Fibroblast of lung (primary cell): ENCODE results near the gene SMCO1. TPM values are rescaled to one million over a fixed set of nuclear protein-coding genes. Genes with fewer than 3 reads are reported as not detected.
"Not testable (repeated sequence)": the region's sequence is repeated elsewhere in the genome, so short reads cannot be mapped to it uniquely, and the experiment has no call there.

ENCODE experiments used
- DNase-seq, 2 donors: peaks; one replicate each; pipeline versions ENCODE4 v3.0.0 to v3.0.0-alpha.2; 2010; ENCODE audit warnings: low read depth in 2 of 2
- H2AFZ ChIP-seq: 2 replicates; pipeline ENCODE4 v1.5.1; 2012; ENCODE audit warnings: low read length, control low read depth, inconsistent platforms
- H3K27ac ChIP-seq: 2 replicates; pipeline ENCODE4 v1.5.1; 2011; ENCODE audit warnings: low read length, control low read depth; ENCODE audit not compliant: insufficient read depth
- H3K27me3 ChIP-seq: 2 replicates; pipeline ENCODE4 v1.5.1; 2011; ENCODE audit warnings: mild to moderate bottlenecking, low read length; ENCODE audit not compliant: control insufficient read depth, insufficient read depth
- H3K36me3 ChIP-seq: 2 replicates; pipeline ENCODE4 v1.5.1; 2011; ENCODE audit warnings: low read length; ENCODE audit not compliant: control insufficient read depth, insufficient read depth
- H3K4me1 ChIP-seq: 2 replicates; pipeline ENCODE4 v1.5.1; 2011; ENCODE audit warnings: low read length; ENCODE audit not compliant: control insufficient read depth, insufficient read depth; ENCODE audit errors: extremely low read depth
- H3K4me2 ChIP-seq: 2 replicates; pipeline ENCODE4 v1.5.1; 2011; ENCODE audit warnings: low read length, control low read depth; ENCODE audit not compliant: insufficient read depth; ENCODE audit errors: extremely low read depth
- H3K4me3 ChIP-seq, 4 experiments: fragments of 200-600 bp in 1 of 4; sonication (generic) in 1 of 4; replicated peaks in 1 of 4; 2 replicates each; pipeline ENCODE4 v1.5.1; 2011 to 2016; ENCODE audit warnings: low read length in 4 of 4, low read depth in 3 of 4, mild to moderate bottlenecking in 3 of 4, control low read depth in 2 of 4, inconsistent platforms in 1 of 4, mixed read lengths in 1 of 4; ENCODE audit not compliant: insufficient read depth in 1 of 4; ENCODE audit errors: control extremely low read depth in 1 of 4
- H3K79me2 ChIP-seq: 2 replicates; pipeline ENCODE4 v1.5.1; 2012; ENCODE audit warnings: mild to moderate bottlenecking, low read length, inconsistent platforms; ENCODE audit not compliant: control insufficient read depth, insufficient read depth
- H3K9ac ChIP-seq: 2 replicates; pipeline ENCODE4 v1.5.1; 2011; ENCODE audit warnings: mild to moderate bottlenecking, low read length, control low read depth; ENCODE audit not compliant: insufficient read depth
- H3K9me3 ChIP-seq: 2 replicates; pipeline ENCODE4 v1.5.1; 2012; ENCODE audit warnings: low read depth, low read length; ENCODE audit not compliant: control insufficient read depth, insufficient read depth
- H4K20me1 ChIP-seq: 2 replicates; pipeline ENCODE4 v1.5.1; 2011; ENCODE audit warnings: low read length; ENCODE audit not compliant: control insufficient read depth, insufficient read depth; ENCODE audit errors: extremely low read depth
- CTCF ChIP-seq, 2 donors: IDR thresholded peaks in 1 of 2; conservative IDR thresholded peaks in 1 of 2; 1 replicate in 1 of 2; 2 replicates in 1 of 2; pipeline ENCODE4 v1.5.1; 2011 to 2012; ENCODE audit warnings: low read length in 2 of 2, control low read depth in 1 of 2, inconsistent platforms in 1 of 2, low read depth in 1 of 2, mild to moderate bottlenecking in 1 of 2
- EZH2 ChIP-seq: IDR thresholded peaks from 2 replicates; pipeline ENCODE4 v1.5.1; 2012; ENCODE audit warnings: low read length, control low read depth, mild to moderate bottlenecking; ENCODE audit errors: missing control alignments
- polyA plus RNA-seq, 2 donors: library from polyadenylated mRNA; depleted of rRNA in 1 of 2; stranded (reverse) in 1 of 2; unstranded in 1 of 2; fragments of >200 nt; gene quantifications; 2 replicates each; pipeline ENCODE4 v1.2.1, GENCODE V29; 2011 to 2012; ENCODE audit warnings: missing spikeins in 1 of 2
- total RNA-seq: library from RNA; depleted of rRNA; stranded (reverse); fragments of >200 nt; gene quantifications from 2 replicates; pipeline ENCODE4 v1.2.1, GENCODE V29; 2014

SMCO1 gene
- total and polyA plus RNA-seq, 2 donors (not counting 1 experiment from before 2014, with no cell fraction given): not detected

GRCh38 chr3:196458063-196458462 is 57.1 kb downstream of the SMCO1 start:
- no peaks in the 10 kb centered on the region for H3K4me1 ChIP-seq
- H3K27ac ChIP-seq: no peak overlapping the region
- H3K9ac ChIP-seq: no peak overlapping the region
- no peak for DNase-seq
- H3K4me3 ChIP-seq: no peak overlapping the region
- no peaks in the 10 kb centered on the region for H4K20me1 ChIP-seq
- no peaks in the 10 kb centered on the region for H3K9me3 ChIP-seq
- H3K27me3 ChIP-seq: no peaks in the 10 kb centered on the region
- no peak overlapping the region for H3K4me2 ChIP-seq
- no peaks in the 10 kb centered on the region for H3K79me2 ChIP-seq
- no peaks in the 10 kb centered on the region for H3K36me3 ChIP-seq
- H2AFZ ChIP-seq: no peak overlapping the region
- TF ChIP-seq CTCF (conservative IDR thresholded peaks at IDR 0.05 in 1 of 2, IDR thresholded peaks at IDR 0.05 in 1 of 2; ENCODE audit: low read depth in 1 of 2, low read length in 2 of 2): no peak
- no peak for TF ChIP-seq EZH2

GRCh38 chr3:196457470-196457869 is 57.7 kb downstream of the SMCO1 start:
- H2AFZ ChIP-seq: not testable (repeated sequence)

More at GRCh38 chr3:196457470-196457869, 57.7 kb downstream of the SMCO1 start:
- H3K27ac ChIP-seq, H3K9ac ChIP-seq, H3K4me1 ChIP-seq, H3K79me2 ChIP-seq, H3K9me3 ChIP-seq, H4K20me1 ChIP-seq, H3K4me3 ChIP-seq, H3K4me2 ChIP-seq, H3K27me3 ChIP-seq, DNase-seq, H3K36me3 ChIP-seq: not testable (repeated sequence)

Other genes starting within 250 kb of the SMCO1 start
- 42.4 and 73.8 TPM in 2 replicates for gene PCYT1A, start 227.6 kb downstream of the SMCO1 start, total RNA-seq
- gene PCYT1A, start 227.6 kb downstream of the SMCO1 start, polyA plus RNA-seq: 68.9 and 70.2 TPM in 2 replicates
- gene DYNLT2B, start 197.1 kb downstream of the SMCO1 start, total RNA-seq: 5.1 and 9.1 TPM in 2 replicates
- 8.4 and 13.0 TPM in 2 replicates for gene DYNLT2B, start 197.1 kb downstream of the SMCO1 start, polyA plus RNA-seq
- not detected in 2 replicates for gene TM4SF19, start 177.0 kb downstream of the SMCO1 start, total RNA-seq
- gene TM4SF19, start 177.0 kb downstream of the SMCO1 start, polyA plus RNA-seq: 0.08 TPM in 1 of 2 replicates, not detected in the other
- gene UBXN7, start 82.9 kb downstream of the SMCO1 start, total RNA-seq: 21.1 and 28.1 TPM in 2 replicates
- gene UBXN7, start 82.9 kb downstream of the SMCO1 start, polyA plus RNA-seq: 25.9 and 34.8 TPM in 2 replicates
- 13.7 and 19.3 TPM in 2 replicates for gene RNF168, start 11.6 kb downstream of the SMCO1 start, total RNA-seq
- 2.6 and 3.1 TPM in 2 replicates for gene RNF168, start 11.6 kb downstream of the SMCO1 start, polyA plus RNA-seq
- gene WDR53, start 53.2 kb upstream of the SMCO1 start, total RNA-seq: 8.3 and 9.0 TPM in 2 replicates
- 8.3 and 9.8 TPM in 2 replicates for gene WDR53, start 53.2 kb upstream of the SMCO1 start, polyA plus RNA-seq
- gene FBXO45, start 53.3 kb upstream of the SMCO1 start, total RNA-seq: 6.9 and 8.2 TPM in 2 replicates
- 10.6 and 11.7 TPM in 2 replicates for gene FBXO45, start 53.3 kb upstream of the SMCO1 start, polyA plus RNA-seq
- gene NRROS, start 124.3 kb upstream of the SMCO1 start, total RNA-seq: under 0.01 and 0.33 TPM in 2 replicates
- 0.08 and 0.43 TPM in 2 replicates for gene NRROS, start 124.3 kb upstream of the SMCO1 start, polyA plus RNA-seq
- gene CEP19, start 196.9 kb upstream of the SMCO1 start, total RNA-seq: 3.6 and 4.4 TPM in 2 replicates
- gene CEP19, start 196.9 kb upstream of the SMCO1 start, polyA plus RNA-seq: 2.3 and 3.2 TPM in 2 replicates
- 10.7 and 11.0 TPM in 2 replicates for gene PIGX, start 197.0 kb upstream of the SMCO1 start, total RNA-seq
- 11.9 and 17.0 TPM in 2 replicates for gene PIGX, start 197.0 kb upstream of the SMCO1 start, polyA plus RNA-seq
- gene PAK2, start 224.5 kb upstream of the SMCO1 start, total RNA-seq: 30.0 and 37.5 TPM in 2 replicates
- 40.7 and 42.7 TPM in 2 replicates for gene PAK2, start 224.5 kb upstream of the SMCO1 start, polyA plus RNA-seq